WTC11 (cell line): Measurements from ENCODE around the gene MAGOHB. TPM values are rescaled to one million over a fixed set of nuclear protein-coding genes. Genes with fewer than 3 reads are reported as not detected.

Experiments used
- ATAC-seq: fragments of 200-7000 bp; cut with Tn5 transposase; 2 replicates; pipeline ENCODE4 v1.10.0; 2021; ENCODE audit warnings: mild to moderate bottlenecking, moderate library complexity
- CTCF ChIA-PET: fragments of 300-600 bp; sonication (Branson Sonifier 250); formaldehyde crosslinking; loops from one replicate; lab custom pipeline; 2021; ENCODE audit warnings: antibody characterized with exemption; lab: Charles Lee
- POLR2A ChIA-PET: fragments of 350-600 bp; sonication (Branson Sonifier 250); formaldehyde crosslinking; loops from one replicate; lab custom pipeline; 2021; ENCODE audit warnings: antibody characterized with exemption; lab: Charles Lee
- DNase-seq: peaks from one replicate; pipeline ENCODE4 v3.0.0; 2021; ENCODE audit warnings: low spot score
- H3K27ac Mint-ChIP-seq: 2 replicates; pipeline ENCODE4 v1.8.0; 2021; ENCODE audit warnings: mixed read lengths
- H3K27me3 Mint-ChIP-seq: 2 replicates; pipeline ENCODE4 v1.8.0; 2021; ENCODE audit warnings: low read depth, mild to moderate bottlenecking, moderate library complexity, mixed read lengths
- H3K36me3 Mint-ChIP-seq: 2 replicates; pipeline ENCODE4 v1.8.0; 2021; ENCODE audit warnings: mixed read lengths
- H3K4me1 Mint-ChIP-seq: 2 replicates; pipeline ENCODE4 v1.8.0; 2022; ENCODE audit warnings: mixed read lengths
- H3K4me3 Mint-ChIP-seq: 2 replicates; pipeline ENCODE4 v1.8.0; 2021; ENCODE audit warnings: mild to moderate bottlenecking, moderate library complexity, mixed read lengths
- H3K9me3 Mint-ChIP-seq: 2 replicates; pipeline ENCODE4 v1.8.0; 2021; ENCODE audit warnings: mixed read lengths
- ARID4B ChIP-seq: sonication (generic); formaldehyde crosslinking; IDR thresholded peaks from 2 replicates; pipeline ENCODE4 v1.8.0; 2023; ENCODE audit warnings: missing genetic modification reagents, mild to moderate bottlenecking, borderline replicate concordance
- CTCF ChIP-seq: fragments of 200-600 bp; IDR thresholded peaks from 2 replicates; pipeline ENCODE4 v1.8.0; 2022; ENCODE audit warnings: antibody characterized with exemption
- ELF4 ChIP-seq: sonication (generic); formaldehyde crosslinking; IDR thresholded peaks from 2 replicates; pipeline ENCODE4 v1.8.1; 2022; ENCODE audit warnings: low read depth, mild to moderate bottlenecking, moderate library complexity, missing genetic modification reagents
- FOXK1 ChIP-seq: sonication (generic); formaldehyde crosslinking; IDR thresholded peaks from 2 replicates; pipeline ENCODE4 v1.8.0; 2022; ENCODE audit warnings: mild to moderate bottlenecking, moderate library complexity, missing genetic modification reagents
- GABPB1 ChIP-seq: sonication (generic); formaldehyde crosslinking; IDR thresholded peaks from 2 replicates; pipeline ENCODE4 v1.8.1; 2023; ENCODE audit warnings: mild to moderate bottlenecking, missing genetic modification reagents
- GRHL2 ChIP-seq: fragments of 250-450 bp; sonication (Bioruptor Pico); IDR thresholded peaks from 2 replicates; pipeline ENCODE4 v1.8.0; 2022; ENCODE audit warnings: mild to moderate bottlenecking, moderate library complexity; ENCODE audit not compliant: insufficient replicate concordance, severe bottlenecking
- HMGXB4 ChIP-seq: sonication (generic); formaldehyde crosslinking; IDR thresholded peaks from 2 replicates; pipeline ENCODE4 v1.8.1; 2023; ENCODE audit warnings: mild to moderate bottlenecking, moderate library complexity, missing genetic modification reagents
- NFATC4 ChIP-seq: fragments of 250-450 bp; sonication (Bioruptor Pico); IDR thresholded peaks from 2 replicates; pipeline ENCODE4 v1.9.0; 2021; ENCODE audit warnings: mild to moderate bottlenecking
- NFE2L1 ChIP-seq: sonication (generic); formaldehyde crosslinking; IDR thresholded peaks from 2 replicates; pipeline ENCODE4 v1.8.1; 2023; ENCODE audit warnings: missing genetic modification reagents
- NR3C1 ChIP-seq: sonication (generic); formaldehyde crosslinking; conservative IDR thresholded peaks from 2 replicates; pipeline ENCODE4 v1.8.1; 2023; ENCODE audit warnings: low read depth, mild to moderate bottlenecking, missing genetic modification reagents
- PRDM15 ChIP-seq: sonication (generic); formaldehyde crosslinking; IDR thresholded peaks from 2 replicates; pipeline ENCODE4 v1.8.0; 2022; ENCODE audit warnings: missing genetic modification reagents
- USF1 ChIP-seq: sonication (generic); formaldehyde crosslinking; IDR thresholded peaks from 2 replicates; pipeline ENCODE4 v1.8.0; 2022; ENCODE audit warnings: mild to moderate bottlenecking, missing genetic modification reagents
- ZNF232 ChIP-seq: sonication (generic); formaldehyde crosslinking; IDR thresholded peaks from 2 replicates; pipeline ENCODE4 v1.8.0; 2022; ENCODE audit warnings: mild to moderate bottlenecking, missing genetic modification reagents
- ZNF317 ChIP-seq: sonication (generic); formaldehyde crosslinking; IDR thresholded peaks from 2 replicates; pipeline ENCODE4 v1.8.1; 2023; ENCODE audit warnings: low read depth, mild to moderate bottlenecking, moderate library complexity, missing genetic modification reagents, borderline replicate concordance
- ZNF512 ChIP-seq: sonication (generic); formaldehyde crosslinking; IDR thresholded peaks from 2 replicates; pipeline ENCODE4 v1.8.1; 2022; ENCODE audit warnings: missing genetic modification reagents, borderline replicate concordance
- total RNA-seq: library from RNA; stranded (reverse); gene quantifications from 3 replicates; pipeline ENCODE4 v1.2.3, GENCODE V29; 2021

MAGOHB gene
- total RNA-seq, 1 experiment from 2014 or later, result 36.1 TPM

- POLR2A ChIA-PET, result no interaction called here
- Mint-ChIP-seq H3K27ac (no peak overlapping the region), H3K4me1 (peaks cover 11% of the 10 kb centered on the region), H3K36me3 (no peaks in the 10 kb centered on the region), H3K27me3 (no peaks in the 10 kb centered on the region), H3K4me3 (no peak overlapping the region), H3K9me3 (no peaks in the 10 kb centered on the region)
- DNase-seq (no peak), ATAC-seq (no peak)
- CTCF ChIA-PET, result no interaction called here
- no peak for TF ChIP-seq HMGXB4 (CRISPR knock-in tag)
- TF ChIP-seq NFE2L1 (CRISPR knock-in tag), result no peak
- TF ChIP-seq USF1 (CRISPR knock-in tag), result no peak
- no peak for TF ChIP-seq ARID4B
- TF ChIP-seq ZNF317 (CRISPR knock-in tag), result no peak
- TF ChIP-seq NFATC4 (CRISPR knock-in tag), result no peak
- TF ChIP-seq FOXK1, result no peak
- TF ChIP-seq ZNF232, result no peak
- no peak for TF ChIP-seq NR3C1
- no peak for TF ChIP-seq ZNF512
- no peak for TF ChIP-seq GRHL2 (CRISPR knock-in tag)
- TF ChIP-seq ELF4 (CRISPR knock-in tag), result no peak
- no peak for TF ChIP-seq GABPB1 (CRISPR knock-in tag)
- no peak for TF ChIP-seq CTCF
- TF ChIP-seq PRDM15, result no peak
Observed at GRCh38 chr12:10635306-10635705, 21.9 kb upstream of the MAGOHB start.
